H1 (cell line): Measurements from ENCODE around the gene MED1. TPM values are rescaled to one million over a fixed set of nuclear protein-coding genes. Genes with fewer than 3 reads are reported as not detected.

Experiments used
- CHD2 ChIP-seq: IDR thresholded peaks from 2 replicates; pipeline ENCODE4 v1.6.1; 2012; ENCODE audit warnings: low read length, improper control_type of control experiment
- polyA plus RNA-seq, 7 experiments: library from polyadenylated mRNA; depleted of rRNA in 3 of 7; stranded (reverse) in 5 of 7; unstranded in 2 of 7; fragments of >200 nt in 5 of 7; fragments of 200-250 nt in 2 of 7; gene quantifications; 1 replicate in 5 of 7; 2 replicates in 1 of 7; 4 replicates in 1 of 7; pipeline versions ENCODE4 v1.2.1 to v1.2.3, GENCODE V29; 2011 to 2013; ENCODE audit warnings: missing spikeins in 2 of 7, mixed read lengths in 2 of 7
- total RNA-seq: library from RNA; stranded (reverse); fragmentation: NEBNext Ultra II Directional; extraction: Animal tissue kit (Norgen Biotek cat#: 25700); gene quantifications from 2 replicates; pipeline ENCODE4 v1.2.1, GENCODE V29; 2021
- TF ChIP-seq, protein P1 (sequence below): fragments of 300-600 bp; sonication (generic); IDR thresholded peaks from 2 replicates; pipeline ENCODE4 v1.7.1; 2012; ENCODE audit warnings: low read length, moderate library complexity, mild to moderate bottlenecking, inconsistent platforms; ENCODE audit not compliant: insufficient replicate concordance

The MED1 gene
- total and polyA plus RNA-seq, 2 of the 8 experiments (the other 6 are each of a cell fraction or from before 2014, with no cell fraction given): 24.7 to 56.5 TPM

DNA sequence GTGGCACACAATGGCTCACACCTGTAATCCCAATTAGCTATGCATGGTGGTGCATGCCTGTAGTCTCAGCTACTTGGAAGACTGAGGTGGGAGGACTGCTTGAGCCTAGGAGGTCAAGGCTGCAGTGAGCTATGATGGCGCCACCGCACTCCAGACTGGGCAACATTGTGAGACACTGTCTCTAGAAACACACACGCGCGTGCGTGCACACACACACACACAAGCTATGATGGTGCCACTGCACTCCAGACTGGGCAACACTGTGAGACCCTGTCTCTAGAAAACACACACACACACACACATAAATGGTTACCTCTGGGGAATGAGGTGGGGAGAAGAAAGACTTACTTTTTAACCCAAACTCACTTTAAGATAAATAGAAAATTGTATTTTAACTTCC is 66.0 kb downstream of the MED1 start (continued):
- TF ChIP-seq, protein P1, sequence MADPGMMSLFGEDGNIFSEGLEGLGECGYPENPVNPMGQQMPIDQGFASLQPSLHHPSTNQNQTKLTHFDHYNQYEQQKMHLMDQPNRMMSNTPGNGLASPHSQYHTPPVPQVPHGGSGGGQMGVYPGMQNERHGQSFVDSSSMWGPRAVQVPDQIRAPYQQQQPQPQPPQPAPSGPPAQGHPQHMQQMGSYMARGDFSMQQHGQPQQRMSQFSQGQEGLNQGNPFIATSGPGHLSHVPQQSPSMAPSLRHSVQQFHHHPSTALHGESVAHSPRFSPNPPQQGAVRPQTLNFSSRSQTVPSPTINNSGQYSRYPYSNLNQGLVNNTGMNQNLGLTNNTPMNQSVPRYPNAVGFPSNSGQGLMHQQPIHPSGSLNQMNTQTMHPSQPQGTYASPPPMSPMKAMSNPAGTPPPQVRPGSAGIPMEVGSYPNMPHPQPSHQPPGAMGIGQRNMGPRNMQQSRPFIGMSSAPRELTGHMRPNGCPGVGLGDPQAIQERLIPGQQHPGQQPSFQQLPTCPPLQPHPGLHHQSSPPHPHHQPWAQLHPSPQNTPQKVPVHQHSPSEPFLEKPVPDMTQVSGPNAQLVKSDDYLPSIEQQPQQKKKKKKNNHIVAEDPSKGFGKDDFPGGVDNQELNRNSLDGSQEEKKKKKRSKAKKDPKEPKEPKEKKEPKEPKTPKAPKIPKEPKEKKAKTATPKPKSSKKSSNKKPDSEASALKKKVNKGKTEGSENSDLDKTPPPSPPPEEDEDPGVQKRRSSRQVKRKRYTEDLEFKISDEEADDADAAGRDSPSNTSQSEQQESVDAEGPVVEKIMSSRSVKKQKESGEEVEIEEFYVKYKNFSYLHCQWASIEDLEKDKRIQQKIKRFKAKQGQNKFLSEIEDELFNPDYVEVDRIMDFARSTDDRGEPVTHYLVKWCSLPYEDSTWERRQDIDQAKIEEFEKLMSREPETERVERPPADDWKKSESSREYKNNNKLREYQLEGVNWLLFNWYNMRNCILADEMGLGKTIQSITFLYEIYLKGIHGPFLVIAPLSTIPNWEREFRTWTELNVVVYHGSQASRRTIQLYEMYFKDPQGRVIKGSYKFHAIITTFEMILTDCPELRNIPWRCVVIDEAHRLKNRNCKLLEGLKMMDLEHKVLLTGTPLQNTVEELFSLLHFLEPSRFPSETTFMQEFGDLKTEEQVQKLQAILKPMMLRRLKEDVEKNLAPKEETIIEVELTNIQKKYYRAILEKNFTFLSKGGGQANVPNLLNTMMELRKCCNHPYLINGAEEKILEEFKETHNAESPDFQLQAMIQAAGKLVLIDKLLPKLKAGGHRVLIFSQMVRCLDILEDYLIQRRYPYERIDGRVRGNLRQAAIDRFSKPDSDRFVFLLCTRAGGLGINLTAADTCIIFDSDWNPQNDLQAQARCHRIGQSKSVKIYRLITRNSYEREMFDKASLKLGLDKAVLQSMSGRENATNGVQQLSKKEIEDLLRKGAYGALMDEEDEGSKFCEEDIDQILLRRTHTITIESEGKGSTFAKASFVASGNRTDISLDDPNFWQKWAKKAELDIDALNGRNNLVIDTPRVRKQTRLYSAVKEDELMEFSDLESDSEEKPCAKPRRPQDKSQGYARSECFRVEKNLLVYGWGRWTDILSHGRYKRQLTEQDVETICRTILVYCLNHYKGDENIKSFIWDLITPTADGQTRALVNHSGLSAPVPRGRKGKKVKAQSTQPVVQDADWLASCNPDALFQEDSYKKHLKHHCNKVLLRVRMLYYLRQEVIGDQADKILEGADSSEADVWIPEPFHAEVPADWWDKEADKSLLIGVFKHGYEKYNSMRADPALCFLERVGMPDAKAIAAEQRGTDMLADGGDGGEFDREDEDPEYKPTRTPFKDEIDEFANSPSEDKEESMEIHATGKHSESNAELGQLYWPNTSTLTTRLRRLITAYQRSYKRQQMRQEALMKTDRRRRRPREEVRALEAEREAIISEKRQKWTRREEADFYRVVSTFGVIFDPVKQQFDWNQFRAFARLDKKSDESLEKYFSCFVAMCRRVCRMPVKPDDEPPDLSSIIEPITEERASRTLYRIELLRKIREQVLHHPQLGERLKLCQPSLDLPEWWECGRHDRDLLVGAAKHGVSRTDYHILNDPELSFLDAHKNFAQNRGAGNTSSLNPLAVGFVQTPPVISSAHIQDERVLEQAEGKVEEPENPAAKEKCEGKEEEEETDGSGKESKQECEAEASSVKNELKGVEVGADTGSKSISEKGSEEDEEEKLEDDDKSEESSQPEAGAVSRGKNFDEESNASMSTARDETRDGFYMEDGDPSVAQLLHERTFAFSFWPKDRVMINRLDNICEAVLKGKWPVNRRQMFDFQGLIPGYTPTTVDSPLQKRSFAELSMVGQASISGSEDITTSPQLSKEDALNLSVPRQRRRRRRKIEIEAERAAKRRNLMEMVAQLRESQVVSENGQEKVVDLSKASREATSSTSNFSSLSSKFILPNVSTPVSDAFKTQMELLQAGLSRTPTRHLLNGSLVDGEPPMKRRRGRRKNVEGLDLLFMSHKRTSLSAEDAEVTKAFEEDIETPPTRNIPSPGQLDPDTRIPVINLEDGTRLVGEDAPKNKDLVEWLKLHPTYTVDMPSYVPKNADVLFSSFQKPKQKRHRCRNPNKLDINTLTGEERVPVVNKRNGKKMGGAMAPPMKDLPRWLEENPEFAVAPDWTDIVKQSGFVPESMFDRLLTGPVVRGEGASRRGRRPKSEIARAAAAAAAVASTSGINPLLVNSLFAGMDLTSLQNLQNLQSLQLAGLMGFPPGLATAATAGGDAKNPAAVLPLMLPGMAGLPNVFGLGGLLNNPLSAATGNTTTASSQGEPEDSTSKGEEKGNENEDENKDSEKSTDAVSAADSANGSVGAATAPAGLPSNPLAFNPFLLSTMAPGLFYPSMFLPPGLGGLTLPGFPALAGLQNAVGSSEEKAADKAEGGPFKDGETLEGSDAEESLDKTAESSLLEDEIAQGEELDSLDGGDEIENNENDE: no peak
- TF ChIP-seq CHD2: no peak
